Right hindlimb (tissue), 1 donor: ENCODE results near the gene MUC21.
"Not testable (repeated sequence)": the region's sequence is repeated elsewhere in the genome, so short reads cannot be mapped to it uniquely, and the experiment has no call there.

ENCODE experiments used
- DNase-seq: peaks from one replicate; pipeline ENCODE4 v3.0.0-alpha.2; 2018

The MUC21 gene

DNA sequence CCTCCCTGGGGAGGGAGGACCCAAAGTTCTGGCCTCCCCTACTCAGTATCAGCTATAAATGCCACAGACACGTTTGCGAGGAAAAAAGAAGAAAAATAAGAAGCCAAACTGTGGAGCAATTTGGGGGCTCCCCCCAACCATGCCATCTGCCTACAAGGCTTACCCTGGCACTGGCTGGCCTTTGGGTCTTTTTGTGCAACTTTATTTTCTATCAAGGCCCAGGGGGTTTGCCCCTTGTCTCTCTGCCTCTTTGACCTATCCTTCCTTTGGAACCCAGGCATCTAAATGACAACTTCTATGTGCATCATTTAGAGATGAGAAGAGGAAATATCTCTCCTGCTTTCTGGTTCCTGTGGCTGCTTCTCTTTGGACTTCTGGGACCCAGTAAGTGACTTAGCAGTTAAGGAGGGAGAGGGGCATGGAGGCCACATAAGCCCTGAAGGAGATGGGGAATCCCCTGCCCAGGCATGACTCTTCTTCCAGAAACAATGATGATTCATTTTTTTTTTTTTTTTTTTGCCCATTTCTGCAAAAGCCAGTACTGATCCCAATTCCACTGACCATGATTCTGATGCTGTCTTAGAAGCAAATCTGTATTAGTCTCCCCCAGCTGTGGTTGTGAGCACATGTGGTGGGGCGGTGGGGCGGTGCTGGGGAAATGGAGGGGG, 27.0 kb downstream of the MUC21 start, which contains the start of gene MUC22:
Gene MUC22, plus strand, starts transcription at position 82 of the 668 bp plus-strand sequence. Its CDS starts 233 bp downstream, at position 315.
- no peak for DNase-seq

- no peak for DNase-seq
Observed at GRCh38 chr6:31011153-31011552, 27.6 kb downstream of the MUC21 start.

DNA sequence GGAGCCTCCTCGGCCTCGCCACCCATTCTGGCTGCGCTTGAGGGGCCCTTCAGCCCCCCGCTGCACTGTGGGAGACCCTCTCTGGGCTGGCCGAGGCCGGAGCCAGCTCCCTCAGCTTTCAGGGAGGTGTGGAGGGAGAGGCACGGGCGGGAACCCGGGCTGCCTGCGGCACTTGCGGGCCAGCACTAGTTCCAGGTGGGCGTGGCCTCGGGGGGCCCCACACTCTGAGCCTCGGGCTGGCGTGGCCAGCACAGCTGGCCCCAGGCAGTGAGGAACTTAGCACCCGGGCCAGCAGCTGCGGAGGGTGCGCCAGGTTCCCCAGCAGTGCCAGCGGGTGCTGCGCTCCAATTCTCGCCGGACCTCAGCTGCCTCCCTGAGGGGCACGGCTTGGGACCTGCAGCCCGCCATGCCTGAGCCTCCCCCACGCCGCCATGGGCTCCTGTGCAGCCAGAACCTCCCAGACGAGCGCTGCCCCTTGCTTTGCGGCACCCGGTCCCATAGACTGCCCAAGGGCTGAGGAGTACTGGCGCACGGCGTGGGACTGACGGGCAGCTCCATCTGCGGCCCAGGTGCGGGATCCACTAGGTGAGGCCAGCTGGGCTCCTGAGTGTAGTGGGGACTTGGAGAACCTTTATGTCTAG, 33.3 kb downstream of the MUC21 start:
- DNase-seq = no peak

GRCh38 chr6:31017436-31017835, 33.9 kb downstream of the MUC21 start:
- not testable (repeated sequence) for DNase-seq

GRCh38 chr6:31020057-31020456, 36.5 kb downstream of the MUC21 start:
- DNase-seq = no peak

DNA sequence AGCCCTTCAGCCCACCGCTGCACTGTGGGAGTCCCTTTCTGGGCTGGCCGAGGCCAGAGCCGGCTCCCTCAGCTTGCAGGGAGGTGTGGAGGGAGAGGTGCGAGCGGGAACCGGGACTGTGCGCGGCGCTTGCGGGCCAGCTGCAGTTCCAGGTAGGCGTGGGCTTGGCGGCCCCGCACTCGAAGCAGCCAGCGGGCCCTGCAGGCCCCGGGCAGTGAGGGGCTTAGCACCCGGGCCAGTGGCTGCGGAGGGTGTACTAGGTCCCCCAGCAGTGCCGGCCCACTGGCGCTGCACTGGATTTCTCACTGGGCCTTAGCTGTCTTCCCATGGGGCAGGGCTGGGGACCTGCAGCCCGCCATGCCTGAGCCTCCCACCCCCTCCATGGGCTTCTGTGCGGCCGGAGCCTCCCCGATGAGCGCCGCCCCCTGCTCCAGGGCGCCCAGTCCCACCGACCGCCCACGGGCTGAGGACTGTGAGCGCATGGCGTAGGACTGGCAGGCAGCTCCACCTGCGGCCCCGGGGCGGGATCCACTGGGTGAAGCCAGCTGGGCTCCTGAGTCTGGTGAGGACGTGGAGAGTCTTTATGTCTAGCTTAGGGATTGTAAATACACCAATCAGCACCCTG, 37.2 kb downstream of the MUC21 start:
- DNase-seq = not testable (repeated sequence)

- not testable (repeated sequence) for DNase-seq
Observed at GRCh38 chr6:31021705-31022531, 38.4 kb downstream of the MUC21 start.

DNA sequence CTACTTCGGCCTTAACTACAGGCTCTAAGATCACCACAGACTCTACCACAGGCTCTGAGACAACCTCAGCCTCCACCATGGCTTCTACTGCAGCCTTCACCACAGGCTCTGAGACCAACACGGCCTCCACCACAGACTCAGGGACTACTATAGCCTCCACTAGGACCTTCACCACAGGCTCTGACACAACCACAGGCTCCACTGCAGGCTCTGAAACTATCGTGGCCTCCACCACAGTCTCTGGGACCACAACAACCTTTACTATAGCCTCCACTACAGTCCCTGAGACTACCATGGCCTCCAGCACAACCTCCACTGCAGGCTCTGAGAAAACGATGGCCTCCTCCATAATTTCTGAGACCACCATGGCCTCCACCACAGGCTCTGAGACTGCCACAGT, 42.1 kb downstream of the MUC21 start:
- DNase-seq = no peak

DNA sequence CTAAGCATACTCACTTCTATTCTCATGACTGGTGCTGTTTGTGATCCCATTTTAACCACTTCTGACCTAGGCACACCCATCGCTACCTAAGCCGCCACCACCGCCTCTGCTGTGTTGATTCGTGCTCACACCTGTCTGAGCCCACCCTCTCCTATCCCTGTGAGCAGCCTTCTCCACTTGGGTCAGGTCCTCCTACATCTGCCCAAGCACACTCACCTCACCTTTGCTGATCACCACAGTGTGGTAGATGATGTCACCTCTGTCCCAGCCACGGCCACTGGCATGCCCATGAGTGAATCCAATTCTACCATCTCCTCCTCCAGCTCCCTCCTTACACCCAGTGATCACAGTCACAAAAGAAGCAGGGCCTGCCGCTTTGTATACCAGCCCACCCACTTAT, 47.6 kb downstream of the MUC21 start:
- DNase-seq = no peak

GRCh38 chr6:31033075-31033474, 49.6 kb downstream of the MUC21 start:
- no peak for DNase-seq

GRCh38 chr6:31035862-31036497, 52.5 kb downstream of the MUC21 start:
- no peak for DNase-seq

- DNase-seq = no peak
Observed at GRCh38 chr6:31037169-31037568, 53.7 kb downstream of the MUC21 start.

- DNase-seq = no peak
Observed at GRCh38 chr6:31037682-31038081, 54.2 kb downstream of the MUC21 start.

DNA sequence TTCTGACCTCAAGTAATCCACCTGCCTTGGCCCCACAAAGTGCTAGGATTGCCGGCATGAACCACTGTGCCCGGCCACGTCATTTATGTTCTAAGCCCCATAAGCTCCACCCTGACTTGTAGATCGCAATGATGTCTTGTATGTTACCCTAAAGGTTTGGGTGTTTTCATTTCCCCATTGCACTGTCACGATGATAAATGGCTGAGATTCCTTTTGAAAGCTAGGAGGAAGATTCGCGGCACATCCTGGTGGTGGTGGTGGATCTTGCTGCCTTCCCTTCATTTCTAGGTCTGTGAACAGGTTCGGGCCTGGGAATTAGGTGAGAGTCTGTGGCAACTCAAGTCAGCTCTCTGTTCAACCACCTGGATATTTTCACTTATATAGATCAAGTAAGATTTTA, 55.0 kb downstream of the MUC21 start:
- DNase-seq = no peak
